Renal cortex interstitium (tissue), 11 donors: Measurements from ENCODE around the gene CMIP. TPM values are rescaled to one million over a fixed set of nuclear protein-coding genes. Genes with fewer than 3 reads are reported as not detected.

Experiments
- DNase-seq, 11 donors: peaks; one replicate each; pipeline ENCODE4 v3.0.0-alpha.2; 2013; ENCODE audit warnings: low read depth in 9 of 11, low spot score in 4 of 11; ENCODE audit errors: extremely low read depth in 1 of 11
- polyA plus RNA-seq, 3 donors: library from polyadenylated mRNA; unstranded; fragments of 120-200 nt; gene quantifications; one replicate each; pipeline ENCODE4 v1.2.1, GENCODE V29; 2013; ENCODE audit not compliant: insufficient read length in 3 of 3

The CMIP gene
- polyA plus RNA-seq, 3 donors: 41.0 to 55.1 (median 46.0) TPM

DNA sequence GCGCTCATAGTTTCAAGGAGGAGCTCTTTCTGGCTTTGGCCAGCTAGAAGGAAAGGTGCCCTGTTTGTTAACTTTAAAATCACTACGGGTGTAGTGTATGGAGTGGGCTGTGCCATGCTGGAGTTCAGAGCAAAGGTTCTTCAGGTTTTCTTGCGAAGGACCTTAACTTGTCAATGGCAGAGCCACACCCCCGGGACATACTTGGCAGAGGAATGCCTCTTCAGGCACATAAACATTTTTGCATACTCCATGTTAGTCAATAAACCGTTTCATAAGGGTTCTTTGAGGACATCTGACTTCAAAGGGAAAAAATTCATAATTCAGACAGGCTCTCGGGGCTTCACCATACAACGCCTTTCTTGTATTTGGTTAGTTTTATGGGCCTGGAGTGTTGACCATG is 221.5 kb downstream of the CMIP start:
- DNase-seq: no peak

DNA sequence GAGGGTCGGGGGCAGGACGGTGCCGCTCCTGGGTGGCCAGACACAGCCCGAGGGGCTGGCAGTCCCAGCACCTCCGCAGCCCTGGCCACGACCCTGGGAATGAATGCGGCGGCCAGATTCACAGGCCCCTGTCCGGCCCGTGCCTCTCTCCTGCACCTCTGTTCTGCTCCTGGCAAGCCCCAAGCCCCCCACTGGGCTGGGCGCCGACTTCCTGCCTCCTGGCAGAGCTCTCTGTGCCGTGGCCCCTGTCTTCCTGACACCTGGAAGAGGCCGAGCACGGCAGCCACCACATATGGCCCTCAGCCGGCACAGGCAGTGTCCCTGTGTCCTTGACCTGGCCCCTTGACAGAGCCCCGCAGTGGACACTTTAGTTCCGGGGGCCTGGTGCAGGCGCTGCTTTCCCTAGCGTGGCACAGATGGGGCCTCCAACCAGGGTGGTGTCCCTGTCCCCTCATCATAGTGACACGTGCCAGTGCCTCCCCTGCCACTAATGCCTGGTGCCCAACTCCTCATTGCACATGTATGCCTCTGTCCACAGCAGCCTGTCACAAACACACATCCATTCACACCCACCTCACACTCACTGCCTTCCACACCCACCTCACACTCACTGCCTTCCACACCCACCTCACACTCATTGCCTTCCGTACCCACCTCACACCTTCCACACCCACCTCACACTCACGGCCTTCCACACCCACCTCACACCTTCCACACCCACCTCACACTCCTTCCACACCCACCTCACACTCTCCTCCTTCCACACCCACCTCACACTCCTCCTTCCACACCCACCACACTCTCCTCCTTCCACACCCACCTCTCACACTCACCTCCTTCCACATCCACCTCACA is 223.9 kb downstream of the CMIP start:
- no peak for DNase-seq

DNA sequence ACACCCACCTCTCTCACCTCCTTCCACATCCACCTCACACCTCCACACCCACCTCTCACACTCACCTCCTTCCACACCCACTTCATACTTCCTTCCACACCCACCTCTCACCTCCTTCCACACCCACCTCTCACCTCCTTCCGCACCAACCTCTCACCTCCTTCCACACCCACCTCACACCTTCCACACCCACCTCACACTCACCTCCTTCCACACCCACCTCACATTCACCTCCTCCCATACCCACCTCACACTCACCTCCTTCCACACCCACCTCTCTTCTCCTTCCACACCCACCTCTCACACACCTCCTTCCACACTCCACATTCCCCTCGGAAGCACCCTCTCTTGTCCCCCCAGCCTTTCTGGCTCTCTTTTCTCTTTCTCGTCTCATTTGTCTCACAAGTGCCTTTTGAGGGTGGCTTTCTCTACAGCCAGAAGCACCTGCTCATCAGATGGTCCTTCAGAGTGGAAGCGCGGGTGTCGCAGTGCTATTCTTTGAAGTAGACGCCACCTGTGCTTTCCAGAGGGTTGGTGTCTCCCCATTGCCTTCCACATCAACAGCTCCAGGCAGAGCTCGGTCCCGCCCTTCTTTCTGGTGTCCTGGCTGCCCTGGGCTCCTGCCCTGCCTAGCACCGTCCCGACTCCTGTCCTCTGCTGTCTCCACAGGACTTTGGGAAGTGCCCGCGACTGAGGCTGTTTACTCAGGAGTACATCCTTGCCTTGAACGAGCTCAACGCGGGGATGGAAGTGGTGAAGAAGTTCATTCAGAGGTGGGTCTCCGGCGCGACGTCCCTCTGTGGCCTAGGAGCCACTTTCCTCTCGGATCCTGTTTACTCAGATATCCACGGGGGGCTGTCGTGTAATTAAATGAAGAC is 225.1 kb downstream of the CMIP start:
- no peak for DNase-seq

DNA sequence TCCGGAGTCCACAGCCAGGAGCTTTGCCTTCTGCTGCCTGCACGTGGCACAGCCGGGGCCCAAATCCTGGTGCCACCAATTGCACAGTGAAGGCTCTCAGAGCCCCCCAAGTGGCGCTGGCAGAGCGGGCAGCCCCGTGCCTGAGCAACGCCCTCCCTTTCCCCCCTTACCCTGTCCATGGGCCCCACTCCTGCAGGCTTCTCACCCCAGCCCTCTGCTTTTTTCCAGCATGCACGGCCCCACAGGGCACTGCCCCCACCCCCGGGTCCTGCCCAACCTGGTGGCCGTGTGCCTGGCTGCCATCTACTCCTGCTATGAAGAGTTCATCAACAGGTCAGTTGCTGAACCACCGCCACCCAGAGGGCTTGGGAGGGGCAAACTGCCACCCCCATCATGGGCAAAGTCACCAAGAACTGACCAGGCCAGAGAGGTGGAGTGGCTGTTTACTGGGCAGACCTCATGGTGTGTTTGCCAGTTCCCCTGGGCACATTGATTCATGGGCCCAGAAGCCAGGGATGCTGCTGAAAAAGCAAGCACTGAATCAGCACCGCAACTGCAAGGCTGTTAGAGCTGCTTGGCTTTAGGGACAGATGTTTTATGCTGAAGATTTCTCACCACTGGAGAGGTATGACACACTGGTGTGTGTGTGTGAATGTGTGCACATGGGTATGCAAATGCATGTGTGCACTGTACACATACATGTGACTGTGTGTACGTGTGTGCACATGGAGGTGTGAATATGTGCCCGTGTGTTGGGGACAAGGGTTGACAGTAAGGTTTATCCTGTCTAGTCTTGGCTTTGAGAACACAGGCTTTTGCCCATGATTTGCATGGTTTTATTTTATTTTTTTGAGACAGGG is 227.4 kb downstream of the CMIP start:
- DNase-seq: no peak

DNA sequence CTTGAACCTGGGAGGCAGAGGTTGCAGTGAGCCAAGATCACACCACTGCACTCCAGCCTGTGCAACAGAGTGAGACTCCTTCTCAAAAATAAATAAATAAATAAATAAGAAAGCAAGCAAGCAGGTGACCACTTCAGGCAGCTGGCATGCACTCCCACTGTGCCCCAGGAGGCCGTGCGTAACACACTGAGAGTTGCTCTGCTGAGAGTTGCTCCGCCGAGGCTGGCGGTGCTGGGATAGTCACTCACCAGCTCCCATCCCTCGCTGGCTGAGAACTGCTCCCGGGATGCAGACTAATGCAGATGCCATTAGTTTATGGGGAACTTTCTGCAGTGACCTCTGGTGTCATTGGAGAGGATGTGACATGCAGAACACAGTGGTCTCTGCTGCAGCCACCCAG is 228.8 kb downstream of the CMIP start:
- no peak for DNase-seq

DNA sequence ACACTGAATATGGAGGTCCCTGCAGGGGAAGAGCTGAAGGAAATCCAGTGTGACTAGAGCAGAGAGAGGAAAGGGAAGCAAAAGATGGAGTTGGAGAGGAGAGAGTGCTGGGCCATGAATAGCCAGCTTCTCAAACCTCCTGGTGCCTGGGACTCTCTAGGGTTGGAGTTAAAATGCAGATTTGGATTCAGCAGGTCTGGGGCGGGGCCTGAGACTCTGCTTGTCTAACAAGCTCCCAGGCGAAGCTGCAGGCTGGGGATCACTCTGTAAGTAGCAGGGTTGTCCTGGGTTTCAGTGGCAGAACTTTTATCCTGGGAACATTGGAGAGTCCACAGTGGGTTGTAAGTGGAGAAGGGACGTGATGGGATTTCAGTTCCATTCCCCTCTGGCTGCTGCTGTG is 231.1 kb downstream of the CMIP start:
- DNase-seq: no peak

DNA sequence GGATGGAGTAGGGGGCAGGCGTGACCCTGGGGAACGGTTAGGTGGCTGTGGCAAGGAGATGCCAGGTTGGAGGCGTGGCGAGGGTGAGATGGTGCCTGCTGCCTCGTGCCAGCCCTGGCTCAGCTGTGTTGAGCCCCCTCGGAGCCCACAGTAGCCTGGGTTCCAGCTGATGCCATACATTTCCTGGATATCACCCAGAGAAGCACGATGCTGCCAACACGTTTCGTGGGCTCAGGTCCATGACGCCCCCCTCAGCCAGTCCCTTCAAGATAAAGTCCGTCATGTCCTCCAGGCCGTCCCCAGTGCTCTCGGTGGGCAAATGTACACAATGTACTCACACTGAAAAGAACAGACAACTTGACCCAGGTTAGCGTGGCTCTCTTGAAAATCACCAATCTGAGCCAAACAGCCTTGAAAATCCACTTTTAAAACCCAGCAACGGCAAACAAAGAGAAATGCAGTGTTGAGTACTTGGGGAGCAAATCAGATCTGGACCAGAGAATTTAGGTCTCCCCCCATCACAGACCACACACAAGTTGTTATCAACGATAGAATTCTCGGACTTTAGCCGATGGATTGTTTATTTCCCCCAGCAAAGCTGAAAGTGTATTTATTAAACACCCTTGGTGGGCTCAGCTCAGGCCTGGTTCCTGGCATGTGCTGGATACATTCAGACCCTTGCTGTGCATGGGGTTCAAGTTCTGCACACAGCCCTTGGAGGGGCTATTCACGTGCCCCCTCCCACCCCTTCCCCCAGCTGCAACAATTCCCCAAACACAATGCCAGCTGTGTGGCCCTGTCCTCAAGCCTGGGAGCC is 231.7 kb downstream of the CMIP start:
- DNase-seq: no peak

DNA sequence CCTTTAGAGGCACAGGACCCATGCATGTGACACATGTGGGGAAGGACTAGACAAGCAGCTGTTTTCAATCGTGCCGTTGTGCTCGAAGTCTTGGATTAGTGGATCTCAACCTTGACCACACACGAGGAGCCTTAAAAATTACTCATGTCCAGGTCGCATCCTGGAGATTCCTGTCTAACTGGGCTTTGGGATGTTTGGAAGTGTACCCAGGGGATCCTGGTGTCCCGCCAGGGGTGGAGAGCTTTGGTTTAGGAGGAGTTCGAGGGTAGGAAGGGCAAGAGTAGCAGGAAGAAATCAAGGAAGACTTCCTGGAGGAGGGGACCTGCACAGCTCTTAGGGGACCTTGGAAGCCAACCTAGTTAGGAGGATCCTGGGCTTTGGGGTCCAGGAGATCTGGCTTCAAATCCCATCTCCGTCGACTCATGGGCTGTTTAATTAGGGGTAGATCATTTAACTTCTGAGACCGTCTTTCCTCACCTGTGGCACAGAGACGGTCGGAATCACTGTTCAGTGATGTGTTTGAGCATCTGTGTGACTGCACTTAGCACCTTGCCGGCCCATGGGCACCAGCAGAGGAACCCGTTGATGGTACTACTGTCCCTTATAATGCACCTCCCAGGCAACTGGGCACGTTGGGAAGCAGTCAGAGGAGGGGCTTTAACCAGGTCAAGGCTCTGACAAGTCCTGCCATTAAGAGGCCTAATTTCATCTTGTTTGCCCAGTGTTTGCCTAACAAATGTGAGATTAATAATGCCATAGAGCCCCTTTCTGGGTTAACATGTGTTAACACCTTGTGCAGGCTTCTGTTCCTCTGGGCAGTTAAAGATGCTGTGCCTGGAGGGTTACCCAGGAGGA is 232.5 kb downstream of the CMIP start:
- DNase-seq: no peak

DNA sequence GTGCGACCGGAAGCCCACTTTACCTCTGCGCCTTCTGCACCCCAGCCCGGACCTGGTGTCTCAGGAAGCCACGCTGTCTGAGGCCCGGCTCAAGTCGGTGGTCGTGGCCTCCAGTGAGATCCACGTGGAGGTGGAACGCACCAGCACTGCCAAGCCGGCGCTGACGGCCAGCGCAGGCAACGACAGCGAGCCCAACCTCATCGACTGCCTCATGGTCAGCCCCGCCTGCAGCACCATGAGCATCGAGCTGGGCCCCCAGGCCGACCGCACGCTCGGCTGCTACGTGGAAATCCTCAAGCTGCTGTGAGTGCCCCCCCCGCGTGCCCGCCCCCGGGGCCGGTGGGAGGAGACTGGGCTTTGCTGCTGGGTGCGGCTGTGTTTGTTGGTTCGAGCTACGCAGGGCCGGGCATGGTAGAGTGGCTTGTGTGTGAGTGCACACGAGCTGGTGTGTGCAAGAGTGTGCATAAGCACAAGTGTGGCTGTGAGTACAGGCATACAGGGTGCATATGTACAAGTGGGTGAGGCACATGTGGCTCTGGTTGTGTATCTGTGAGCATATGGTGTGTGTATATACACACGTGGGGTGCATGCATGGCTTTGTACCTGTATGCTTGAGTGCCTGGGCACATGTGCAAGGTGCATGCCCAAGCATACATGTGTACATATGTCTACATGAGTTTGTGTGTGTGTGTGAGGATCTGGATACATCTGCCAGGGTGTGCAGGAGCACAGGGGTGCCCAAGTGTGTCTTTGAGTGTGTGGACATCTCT is 233.9 kb downstream of the CMIP start:
- no peak for DNase-seq

DNA sequence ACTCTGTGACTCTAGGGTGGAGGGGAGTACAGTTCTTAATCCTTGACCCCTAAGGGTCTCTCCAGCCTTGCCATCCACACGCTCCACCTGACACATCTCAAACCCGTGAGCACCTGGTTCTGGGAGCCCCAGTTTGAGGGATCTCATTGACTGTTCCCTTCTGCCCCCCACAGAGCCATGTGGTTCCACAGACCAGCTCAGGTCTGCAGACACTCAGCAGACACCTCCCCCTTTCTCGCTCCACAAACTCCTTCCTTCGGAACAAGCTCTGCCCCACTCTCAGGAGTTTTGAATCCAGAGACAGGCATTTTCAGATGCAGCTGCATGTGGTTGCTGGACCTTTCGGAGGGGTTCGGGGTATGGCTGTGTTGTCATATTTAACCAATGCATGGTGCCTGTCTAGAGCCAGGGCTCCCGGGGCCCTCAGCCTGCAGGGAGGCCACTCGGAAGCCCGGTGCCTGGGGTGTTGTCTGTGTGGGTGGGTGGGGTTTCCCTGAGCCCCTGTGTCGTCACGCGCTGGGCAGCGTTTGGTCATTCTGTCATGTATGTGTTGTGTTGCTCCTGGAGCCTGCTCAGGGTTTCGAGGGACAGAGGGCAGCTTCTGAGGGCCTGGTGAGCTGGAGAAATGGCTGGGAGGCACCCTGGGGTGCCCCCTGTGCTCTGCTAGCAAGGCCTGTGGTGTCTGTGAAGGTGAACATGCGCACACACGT is 235.3 kb downstream of the CMIP start:
- no peak for DNase-seq

DNA sequence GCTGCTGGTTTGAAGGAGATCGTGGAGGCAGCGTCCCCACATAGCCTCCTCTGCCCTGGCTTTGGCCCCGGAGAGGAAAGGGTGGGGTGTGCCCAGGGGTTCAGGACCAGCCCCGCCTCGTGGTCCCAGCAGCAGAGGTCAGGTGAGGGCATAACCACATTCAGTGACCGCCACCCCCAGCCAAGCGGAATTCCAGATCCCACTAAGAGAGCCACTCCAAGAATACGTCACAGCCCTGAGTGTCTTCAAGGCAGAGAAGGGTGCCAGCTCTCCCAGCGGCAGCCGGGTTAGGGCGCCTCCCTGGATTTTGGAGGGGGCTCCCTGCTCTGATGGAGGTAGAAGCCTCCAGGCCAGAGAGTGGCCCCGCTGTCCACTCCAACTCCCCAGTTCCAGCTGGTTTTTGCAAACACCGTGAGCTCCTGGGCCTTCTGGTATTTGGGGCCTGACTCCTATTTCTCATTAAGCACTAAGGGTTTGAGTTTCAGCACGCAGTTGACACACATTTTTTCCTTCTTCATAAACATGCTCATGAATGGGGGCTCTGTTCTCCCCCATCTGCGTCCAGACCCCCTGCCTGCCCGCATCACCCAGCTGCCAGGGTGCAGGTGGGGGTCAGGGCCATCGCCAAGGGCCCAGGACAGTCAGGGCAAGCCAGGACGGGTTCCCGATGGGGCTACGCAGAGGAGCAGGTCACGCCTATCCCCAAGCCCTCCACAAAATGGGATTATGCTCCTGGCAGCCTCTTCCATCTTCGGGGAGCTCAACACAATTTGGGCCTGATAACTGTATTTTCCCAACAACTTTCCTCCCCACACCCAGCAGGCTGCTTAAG is 236.1 kb downstream of the CMIP start:
- no peak for DNase-seq

DNA sequence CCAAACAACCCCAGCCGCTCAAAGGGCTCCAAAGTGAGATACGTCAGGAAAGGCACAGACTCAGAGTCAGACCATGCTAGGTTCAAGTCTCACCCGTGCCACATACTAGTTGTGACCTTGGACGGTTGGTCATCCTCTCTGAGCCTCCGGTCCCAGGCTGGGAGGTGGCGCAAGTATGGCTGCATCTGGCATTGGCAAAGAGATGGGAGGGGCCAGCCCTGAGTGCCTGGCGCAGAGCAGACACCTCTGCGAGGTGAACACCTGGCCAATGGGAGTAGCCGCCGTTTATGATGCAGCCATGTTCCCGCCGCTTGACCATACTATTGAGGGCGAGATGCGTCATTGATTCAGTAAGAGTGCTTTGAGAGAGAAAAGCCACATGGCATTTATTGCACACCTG is 236.7 kb downstream of the CMIP start:
- no peak for DNase-seq

DNA sequence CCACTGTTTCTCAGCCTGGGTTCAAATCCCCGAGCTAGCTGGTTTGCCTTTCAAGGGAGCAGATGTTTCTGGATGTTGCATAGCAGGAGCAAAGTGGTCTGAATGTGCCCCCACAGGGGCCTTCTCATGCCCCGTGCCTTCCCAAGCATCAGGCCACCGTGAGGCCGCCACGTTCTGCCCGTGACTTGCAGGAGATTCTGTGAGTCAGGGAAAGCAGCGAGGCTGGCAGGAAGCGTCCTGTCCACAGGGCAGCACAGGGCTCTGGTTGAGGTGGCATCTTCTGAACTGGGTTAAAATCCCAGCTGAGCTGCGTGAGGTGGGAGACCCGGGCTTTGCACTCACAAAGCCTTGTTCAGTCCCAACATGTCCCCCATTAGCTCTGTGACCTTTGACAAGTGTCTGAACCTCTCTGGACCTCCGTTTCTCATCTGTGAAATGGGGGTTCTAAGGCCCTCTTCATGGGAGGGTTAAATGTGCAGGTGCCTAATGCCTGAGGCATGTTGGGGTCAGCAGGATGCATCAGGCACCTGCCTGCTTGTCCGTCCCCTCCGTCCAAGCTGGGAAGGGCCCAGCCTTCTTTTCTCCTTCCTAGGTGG is 239.7 kb downstream of the CMIP start:
- DNase-seq: no peak

DNA sequence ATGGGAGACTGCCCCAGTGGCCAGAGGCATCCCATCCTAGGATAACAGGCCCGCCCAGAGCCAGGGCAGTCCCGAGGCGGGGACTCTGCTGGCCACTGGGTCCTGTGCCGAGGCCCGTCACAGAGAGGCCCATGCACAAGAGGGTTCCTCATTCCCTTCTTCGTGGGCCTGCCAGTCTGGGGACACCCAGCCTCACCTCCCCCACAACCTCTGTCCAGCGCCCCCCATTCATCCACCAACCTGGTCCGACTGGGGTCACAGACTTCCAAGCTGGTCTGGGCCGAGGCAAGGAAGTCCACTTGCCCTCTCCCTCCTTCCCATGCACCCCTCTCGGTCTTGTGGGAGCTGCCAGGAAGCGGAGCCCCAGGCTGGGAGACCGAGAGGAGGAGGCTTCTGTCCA is 240.3 kb downstream of the CMIP start:
- DNase-seq: no peak
